ENCODE measurements around the gene GPR21. TPM values are rescaled to one million over a fixed set of nuclear protein-coding genes. Genes with fewer than 3 reads are reported as not detected.

GPR21 gene
- total RNA-seq = 1.4 and 2.7 TPM in 2 replicates

- no peak within 1 kb of the TSS for H3K4me3 ChIP-seq (ENCODE audit: insufficient read depth, low read length)
- no peak for DNase-seq (ENCODE audit: insufficient read length, low spot score, missing footprints)
- H3K4me2 ChIP-seq (ENCODE audit: insufficient read depth, low read length) = no peak within 1 kb of the TSS
- H2AFZ ChIP-seq (ENCODE audit: low read length) = no peak within 1 kb of the TSS
- H4K20me1 ChIP-seq (ENCODE audit: insufficient read depth, low read length) = peaks cover 3% of the 10 kb centered on the region
- TF ChIP-seq CTCF (IDR thresholded peaks at IDR 0.05; ENCODE audit: extremely low read depth, low read depth, low read length) = no peak
- no peak within 1 kb of the TSS for H3K27ac ChIP-seq (ENCODE audit: low read depth, low read length)
- H3K79me2 ChIP-seq (ENCODE audit: insufficient read depth, low read length) = no peaks in the 10 kb centered on the region
- no peaks in the 10 kb centered on the region for H3K9me3 ChIP-seq (ENCODE audit: low read depth, low read length)
- peaks cover 17% of the 10 kb centered on the region for H3K4me1 ChIP-seq (ENCODE audit: insufficient read depth, low read length)
- H3K36me3 ChIP-seq (ENCODE audit: insufficient read depth, low read length) = peaks cover 10% of the 10 kb centered on the region
- H3K27me3 ChIP-seq (ENCODE audit: insufficient read depth, low read length) = no peaks in the 10 kb centered on the region
Measured at GRCh38 chr9:123033352-123033751, at the start of gene GPR21. Gene GPR21, plus strand, starts transcription at chr9:123033667. Its CDS starts 900 bp downstream, at chr9:123034567.

GRCh38 chr9:122986010-122986409 is 47.5 kb upstream of the GPR21 start:
- Histone ChIP-seq H3K36me3 (ENCODE audit: insufficient read depth, low read length) (peaks cover 22% of the 10 kb centered on the region), H3K9me3 (ENCODE audit: low read depth, low read length) (no peaks in the 10 kb centered on the region), H3K27me3 (ENCODE audit: insufficient read depth, low read length) (no peaks in the 10 kb centered on the region), H3K27ac (ENCODE audit: low read depth, low read length) (no peak overlapping the region), H2AFZ (ENCODE audit: low read length) (no peak overlapping the region), H3K4me1 (ENCODE audit: insufficient read depth, low read length) (no peaks in the 10 kb centered on the region), H4K20me1 (ENCODE audit: insufficient read depth, low read length) (no peaks in the 10 kb centered on the region), H3K4me3 (ENCODE audit: insufficient read depth, low read length) (no peak overlapping the region), H3K79me2 (ENCODE audit: insufficient read depth, low read length) (peaks cover 3% of the 10 kb centered on the region), H3K4me2 (ENCODE audit: insufficient read depth, low read length) (no peak overlapping the region)
- no peak for TF ChIP-seq CTCF (IDR thresholded peaks at IDR 0.05; ENCODE audit: extremely low read depth, low read depth, low read length)
- no peak for DNase-seq (ENCODE audit: insufficient read length, low spot score, missing footprints)

GRCh38 chr9:122988141-122988540 is 45.3 kb upstream of the GPR21 start:
- Histone ChIP-seq H3K4me3 (ENCODE audit: insufficient read depth, low read length) (no peak overlapping the region), H3K27me3 (ENCODE audit: insufficient read depth, low read length) (no peaks in the 10 kb centered on the region), H4K20me1 (ENCODE audit: insufficient read depth, low read length) (no peaks in the 10 kb centered on the region)

More at GRCh38 chr9:122988141-122988540, 45.3 kb upstream of the GPR21 start:
- TF ChIP-seq CTCF (IDR thresholded peaks at IDR 0.05; ENCODE audit: extremely low read depth, low read depth, low read length) = no peak
- no peaks in the 10 kb centered on the region for H3K79me2 ChIP-seq (ENCODE audit: insufficient read depth, low read length)
- H3K27ac ChIP-seq (ENCODE audit: low read depth, low read length) = no peak overlapping the region
- peaks cover 22% of the 10 kb centered on the region for H3K36me3 ChIP-seq (ENCODE audit: insufficient read depth, low read length)
- H2AFZ ChIP-seq (ENCODE audit: low read length) = no peak overlapping the region
- H3K4me2 ChIP-seq (ENCODE audit: insufficient read depth, low read length) = no peak overlapping the region
- no peaks in the 10 kb centered on the region for H3K9me3 ChIP-seq (ENCODE audit: low read depth, low read length)
- no peaks in the 10 kb centered on the region for H3K4me1 ChIP-seq (ENCODE audit: insufficient read depth, low read length)
- no peak for DNase-seq (ENCODE audit: insufficient read length, low spot score, missing footprints)
